HG03571 (cell line): ENCODE measurements around the gene IFNL1.
"Not testable (repeated sequence)": the region's sequence is repeated elsewhere in the genome, so short reads cannot be mapped to it uniquely, and the experiment has no call there.

Experiments used
- ATAC-seq: cut with Tn5 transposase; IDR thresholded peaks from one replicate; pipeline ENCODE4 v1.9.1; 2021; ENCODE audit not compliant: unreplicated experiment

The IFNL1 gene

GRCh38 chr19:39307822-39308530 lies 11.8 kb downstream of the IFNL1 start:
- ATAC-seq = no peak

- no peak for ATAC-seq
Measured at GRCh38 chr19:39308531-39309304, 12.5 kb downstream of the IFNL1 start.

DNA sequence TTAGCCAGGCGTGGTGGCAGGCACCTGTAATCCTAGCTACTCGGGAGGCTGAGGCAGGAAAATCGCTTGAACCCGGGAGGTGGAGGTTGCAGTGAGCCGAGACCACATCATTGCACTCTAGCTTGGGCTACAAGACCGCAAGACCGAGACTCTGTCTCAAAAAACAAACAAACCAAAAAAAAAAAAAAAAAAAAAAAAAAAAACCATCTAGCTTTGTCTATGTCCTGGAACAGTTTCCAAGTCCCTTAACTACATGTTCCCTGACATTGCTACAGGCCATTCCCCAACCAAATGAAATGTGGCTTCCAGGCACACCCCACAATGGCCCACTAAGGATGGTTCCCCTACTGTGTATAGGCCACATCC lies 13.1 kb downstream of the IFNL1 start:
- not testable (repeated sequence) for ATAC-seq

DNA sequence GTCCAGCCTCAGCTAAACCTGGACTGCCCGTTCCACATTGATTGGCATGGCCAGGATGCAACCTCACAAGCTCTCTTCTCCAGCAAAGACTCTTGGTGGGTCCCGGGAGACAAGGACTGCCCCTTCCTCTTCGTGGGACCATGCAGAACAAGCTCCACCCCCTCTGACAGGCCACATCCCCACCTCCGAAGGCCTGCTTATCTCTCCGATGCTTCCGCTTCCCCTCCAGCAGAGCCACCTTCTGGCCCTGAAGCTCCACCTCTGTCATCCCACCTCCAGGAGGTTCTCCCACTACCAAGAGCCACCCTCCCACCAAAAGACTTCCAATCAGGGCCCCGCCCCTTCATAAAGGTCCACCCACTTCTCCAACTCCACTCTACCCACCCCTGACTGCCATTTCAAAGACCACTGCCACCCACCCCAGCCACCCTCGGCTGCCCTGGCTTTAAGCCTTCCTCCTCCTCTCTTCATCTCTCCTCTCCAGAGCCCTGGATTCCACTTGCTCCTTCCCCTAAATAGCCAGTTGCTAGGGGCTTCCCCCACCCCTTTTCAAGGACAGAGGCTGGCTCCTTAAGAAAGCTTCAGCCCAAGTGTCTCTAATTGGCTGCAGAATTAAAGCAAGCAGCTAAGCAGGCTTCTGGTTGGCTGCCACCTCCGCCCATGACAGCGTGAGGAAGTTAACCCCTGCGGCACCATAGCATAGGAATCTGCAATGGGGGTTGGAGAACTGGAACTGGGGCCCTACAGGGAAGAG lies 14.5 kb downstream of the IFNL1 start:
- ATAC-seq = no peak

- ATAC-seq = no peak
Measured at GRCh38 chr19:39314016-39314728, 18.0 kb downstream of the IFNL1 start.

DNA sequence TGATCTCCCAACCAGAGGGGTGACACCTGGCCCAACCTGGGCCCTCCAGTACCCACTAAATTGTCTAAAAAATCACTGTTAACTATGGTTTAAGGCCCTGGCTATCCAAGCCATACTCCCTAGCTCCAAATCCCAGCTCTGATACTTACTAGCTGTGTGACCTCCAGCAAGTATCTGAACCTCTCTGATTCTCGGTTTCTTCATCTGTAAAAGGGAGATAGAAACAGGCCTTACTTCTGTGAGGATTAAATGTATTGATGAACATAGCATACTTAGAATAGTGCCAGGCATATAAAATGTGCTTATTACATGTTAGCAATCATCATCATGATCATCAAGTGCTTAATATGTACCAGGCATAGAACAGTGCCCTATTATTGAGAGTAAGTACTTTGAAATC lies 19.7 kb downstream of the IFNL1 start:
- no peak for ATAC-seq

DNA sequence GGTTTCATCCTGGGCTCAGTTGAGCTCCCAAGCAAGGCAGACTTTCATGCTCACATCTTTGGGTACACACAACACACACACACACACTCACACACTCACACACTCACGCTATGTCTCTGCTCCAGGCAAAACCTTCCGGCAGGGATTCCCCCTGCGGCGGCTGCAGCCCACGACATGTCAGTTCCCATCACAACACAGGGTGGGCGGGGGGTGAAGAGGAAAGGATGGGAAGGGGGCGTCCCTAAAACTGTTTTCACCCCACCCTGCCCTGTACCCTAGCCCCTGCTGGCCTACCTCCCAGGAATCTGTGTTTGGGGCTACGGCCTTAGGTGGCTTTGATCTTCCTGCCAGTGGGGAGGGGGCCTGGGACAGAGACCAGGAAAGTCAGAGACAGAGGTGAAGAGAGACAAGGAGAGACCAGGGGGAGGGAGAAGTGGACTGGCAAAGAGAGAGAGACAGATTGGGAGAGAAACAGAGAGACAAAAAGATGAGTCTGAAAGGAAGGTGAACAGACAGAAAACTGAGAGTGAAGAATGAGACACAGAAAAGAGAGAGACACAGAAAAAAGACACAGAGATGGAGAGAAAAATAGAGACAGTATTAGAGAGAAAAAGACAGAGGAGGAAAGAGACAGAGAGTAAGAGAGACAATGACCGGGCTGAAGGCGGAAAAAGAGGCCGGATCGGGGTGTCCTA lies 20.6 kb downstream of the IFNL1 start:
- no peak for ATAC-seq

GRCh38 chr19:39317476-39317875 lies 21.3 kb downstream of the IFNL1 start:
- no peak for ATAC-seq

DNA sequence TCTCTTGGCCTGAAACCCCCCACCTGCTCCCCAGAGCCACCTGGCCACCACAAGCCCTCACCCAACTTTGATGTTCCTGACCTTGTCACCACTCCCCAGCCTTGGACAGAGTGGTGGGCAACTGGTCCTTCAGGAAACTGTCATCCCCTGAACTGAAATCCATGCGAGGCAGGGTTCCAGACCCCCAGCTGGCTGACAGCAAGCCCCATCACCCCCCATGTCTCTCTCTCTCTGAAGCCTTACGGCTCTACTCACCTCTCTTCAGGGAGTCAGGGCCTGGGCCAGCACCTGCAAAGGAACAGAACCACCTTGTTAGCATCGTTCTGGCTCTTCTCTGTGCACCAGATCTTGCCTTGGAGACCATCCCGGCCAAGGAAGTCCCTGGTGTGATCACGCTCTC lies 21.9 kb downstream of the IFNL1 start:
- no peak for ATAC-seq

DNA sequence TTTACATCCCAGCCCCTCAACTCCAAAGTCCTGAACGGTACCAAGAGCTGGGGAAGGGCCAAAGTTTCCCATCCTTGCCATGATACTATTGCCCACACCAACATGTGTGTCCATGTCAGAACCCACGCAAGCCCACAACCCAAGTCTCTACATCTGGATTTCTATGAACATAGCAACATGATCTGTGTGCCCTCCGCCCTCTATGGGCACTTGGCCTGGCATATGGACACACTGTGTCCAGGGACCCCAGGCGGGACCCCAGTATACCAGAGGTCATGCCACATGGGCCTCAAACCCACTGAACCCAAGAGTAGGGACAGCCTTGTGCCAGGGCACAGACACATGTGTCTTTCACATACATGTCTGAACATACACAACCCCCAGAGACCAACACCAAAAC lies 22.5 kb downstream of the IFNL1 start:
- no peak for ATAC-seq

DNA sequence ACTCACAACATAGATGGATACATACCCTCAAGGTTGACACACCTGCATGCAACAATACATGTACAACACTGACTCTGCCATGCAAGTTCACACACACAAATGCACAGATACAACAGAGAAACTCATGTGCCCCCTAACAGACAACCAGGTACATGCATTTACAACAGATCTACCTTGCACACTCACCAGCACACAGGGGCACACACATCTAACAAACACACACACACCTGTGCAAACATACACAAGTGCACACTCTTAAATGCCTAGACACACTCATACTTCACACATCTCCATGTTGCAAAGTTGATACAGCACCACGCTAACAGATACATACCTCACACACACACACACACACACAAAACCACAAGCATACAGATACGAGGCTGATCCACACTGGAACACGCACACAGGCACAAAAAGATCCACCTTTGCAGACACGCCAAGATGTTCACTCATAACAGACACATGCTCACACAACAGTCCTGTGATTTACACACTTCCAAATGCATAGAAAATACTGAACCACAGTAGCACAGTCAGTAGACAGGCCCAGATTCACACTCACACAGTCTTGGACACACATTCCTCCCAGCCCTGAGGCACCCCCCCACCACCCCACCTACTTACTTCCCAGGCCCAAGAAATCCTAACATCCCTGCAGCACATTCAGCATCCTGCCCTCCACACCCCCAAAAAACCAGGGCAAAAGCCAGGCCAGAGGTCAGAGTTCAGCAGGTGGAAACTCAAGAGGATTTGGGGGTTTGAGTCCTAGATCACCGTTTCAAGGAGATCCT lies 23.1 kb downstream of the IFNL1 start:
- no peak for ATAC-seq

DNA sequence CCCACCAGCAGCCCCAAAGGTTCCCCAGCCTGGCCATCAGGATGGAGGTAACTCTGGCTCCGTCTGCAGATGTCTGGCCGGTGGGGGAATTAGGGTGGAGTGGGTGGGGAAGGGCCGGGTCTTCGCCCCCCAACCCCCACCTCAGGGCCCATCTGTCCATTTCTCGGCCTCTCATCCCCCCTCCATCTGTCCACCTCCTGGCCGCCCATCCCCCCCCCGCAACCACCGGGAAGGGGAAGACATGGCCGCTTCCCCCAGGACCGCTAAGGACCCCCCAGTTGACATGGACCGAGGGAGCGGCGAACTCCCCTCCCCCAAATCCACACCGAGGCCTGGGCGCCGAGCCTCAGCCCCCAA lies 23.7 kb downstream of the IFNL1 start:
- no peak for ATAC-seq

DNA sequence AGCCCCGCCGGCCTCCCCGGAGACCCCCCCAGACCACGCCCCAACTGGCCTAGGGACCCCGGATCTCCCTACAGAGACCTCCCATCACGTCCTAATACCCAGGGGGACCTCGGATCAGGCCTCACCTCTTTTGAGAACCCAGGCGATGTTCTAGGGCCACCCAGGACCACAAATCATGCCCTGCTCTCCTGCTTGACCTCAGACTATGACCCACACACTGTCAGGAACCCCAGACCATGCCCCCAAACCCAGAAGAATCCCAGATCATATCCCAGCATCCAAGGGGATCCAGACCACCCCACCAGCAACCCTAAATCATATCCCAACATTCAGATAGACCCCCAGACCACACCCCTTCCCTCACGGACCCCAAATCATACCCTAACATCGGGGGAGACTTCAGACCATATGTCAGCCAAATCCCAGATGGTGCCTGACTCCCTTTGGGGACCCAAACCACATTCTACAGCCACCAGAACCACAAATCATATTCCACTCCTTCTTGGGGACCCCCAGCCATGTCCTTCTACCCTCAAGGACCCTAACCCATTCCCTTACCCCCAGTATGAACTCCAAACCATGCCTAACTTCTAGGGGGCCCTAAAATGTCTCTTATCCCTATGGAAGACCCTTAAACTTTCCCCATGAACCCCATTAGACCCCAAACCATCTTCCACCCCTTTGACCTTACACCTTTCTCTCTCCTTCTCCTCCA lies 25.1 kb downstream of the IFNL1 start:
- no peak for ATAC-seq

DNA sequence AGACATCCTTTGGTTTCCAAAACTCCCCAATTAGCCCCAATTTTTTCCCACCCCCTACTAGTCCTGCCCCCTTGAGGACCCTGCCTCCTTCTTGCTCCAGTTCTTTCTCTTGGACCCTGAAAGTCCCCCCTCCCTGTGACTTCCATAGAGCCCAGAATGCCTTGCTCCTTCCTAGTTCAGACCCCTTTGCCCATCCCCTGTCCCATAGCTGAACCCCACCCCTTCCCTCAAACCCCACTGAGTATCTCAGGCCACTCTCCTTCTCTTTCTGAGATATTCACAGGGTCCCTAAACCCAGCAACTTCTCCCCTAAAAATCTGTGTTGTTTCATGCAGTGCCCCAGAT lies 25.6 kb downstream of the IFNL1 start:
- ATAC-seq = no peak

GRCh38 chr19:39324242-39324842 lies 28.1 kb downstream of the IFNL1 start:
- ATAC-seq = no peak

DNA sequence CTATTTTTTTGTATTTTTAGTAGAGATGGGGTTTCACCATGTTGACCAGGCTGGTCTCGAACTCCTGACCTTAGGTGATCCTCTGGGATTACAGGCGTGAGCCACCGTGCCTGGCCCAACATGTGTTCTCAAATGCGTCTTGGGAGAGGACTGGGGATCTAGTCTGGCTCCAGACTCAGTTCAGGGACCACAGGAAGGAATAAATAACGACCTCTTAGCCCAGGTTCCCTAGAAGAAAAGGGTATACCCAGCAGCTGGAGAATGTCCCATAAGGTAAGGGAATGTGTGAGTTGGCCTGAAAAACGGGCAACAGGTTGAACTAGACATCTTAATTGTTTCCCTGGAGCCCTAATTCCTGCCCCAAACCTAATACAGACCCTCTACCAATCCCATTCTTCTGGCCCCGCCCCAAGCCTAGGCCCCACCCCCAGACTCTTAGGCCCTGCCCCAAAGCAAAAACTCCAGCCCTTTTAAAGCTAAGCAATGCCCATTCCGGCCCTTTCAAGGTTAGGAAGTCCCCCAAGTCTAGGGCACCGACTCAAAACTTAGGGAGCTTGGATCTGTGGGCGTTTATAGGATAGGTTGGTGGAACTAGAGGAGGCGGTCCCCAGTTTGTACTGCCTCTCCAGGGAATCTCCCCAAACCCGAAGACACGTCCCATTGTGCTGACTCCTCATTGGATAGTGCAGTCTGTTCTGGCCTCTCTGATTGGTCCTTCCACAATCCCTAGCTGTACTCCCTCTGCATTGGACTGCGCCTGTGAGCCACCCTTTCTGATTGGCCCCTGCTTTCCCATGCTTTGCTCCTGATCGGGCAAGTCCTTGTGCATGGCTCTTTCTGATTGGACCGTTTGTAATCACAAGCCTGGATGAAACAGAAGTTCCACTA lies 29.8 kb downstream of the IFNL1 start:
- no peak for ATAC-seq

GRCh38 chr19:39327363-39328045 lies 31.3 kb downstream of the IFNL1 start:
- no peak for ATAC-seq
